CD8-positive, alpha-beta memory T cell (primary cell): ENCODE measurements around the gene WDR54. TPM values are rescaled to one million over a fixed set of nuclear protein-coding genes. Genes with fewer than 3 reads are reported as not detected.
A peak's percentile ranks its signal among the peaks of the same experiment; 100 is the strongest.
"Not testable (repeated sequence)": the region's sequence is repeated elsewhere in the genome, so short reads cannot be mapped to it uniquely, and the experiment has no call there.

ENCODE experiments used
- CTCF ChIA-PET: fragments of 350-600 bp; sonication (Branson Sonifier 250); formaldehyde crosslinking; loops from one replicate; lab custom pipeline; 2021; ENCODE audit warnings: antibody characterized with exemption; lab: Charles Lee
- POLR2A ChIA-PET: fragments of 350-600 bp; sonication (Branson Sonifier 250); formaldehyde crosslinking; loops from one replicate; lab custom pipeline; 2021; ENCODE audit warnings: antibody characterized with exemption; lab: Charles Lee
- DNase-seq, 5 donors: peaks; one replicate each; pipeline versions ENCODE4 v3.0.0 to v3.0.0-alpha.2; 2020 to 2022; ENCODE audit warnings: mixed read lengths in 1 of 5
- H3K27ac ChIP-seq: one replicate; pipeline ENCODE4 v1.7.0; 2013; ENCODE audit warnings: low read depth, mild to moderate bottlenecking, low read length, moderate library complexity
- H3K27me3 ChIP-seq: 2 replicates; pipeline ENCODE4 v1.7.0; 2013; ENCODE audit warnings: low read length, mild to moderate bottlenecking; ENCODE audit not compliant: insufficient read depth, poor library complexity, severe bottlenecking
- H3K36me3 ChIP-seq: 2 replicates; pipeline ENCODE4 v1.7.0; 2013; ENCODE audit warnings: mild to moderate bottlenecking, low read length, moderate library complexity; ENCODE audit not compliant: insufficient read depth
- H3K4me1 ChIP-seq: 2 replicates; pipeline ENCODE4 v1.7.0; 2013; ENCODE audit warnings: mild to moderate bottlenecking, low read length, moderate library complexity; ENCODE audit not compliant: insufficient read depth
- H3K4me3 ChIP-seq: 2 replicates; pipeline ENCODE4 v1.7.0; 2013; ENCODE audit warnings: mild to moderate bottlenecking, low read length
- H3K9me3 ChIP-seq: 2 replicates; pipeline ENCODE4 v1.7.0; 2013; ENCODE audit warnings: mild to moderate bottlenecking, low read length
- H3K27ac Mint-ChIP-seq, 8 donors: one replicate each; pipeline ENCODE4 v1.8.0; 2020 to 2021; ENCODE audit warnings: mixed read lengths in 8 of 8, mild to moderate bottlenecking in 6 of 8, inconsistent platforms in 3 of 8, moderate library complexity in 3 of 8
- H3K27me3 Mint-ChIP-seq, 2 donors: one replicate each; pipeline ENCODE4 v1.8.0; 2020 to 2021; ENCODE audit warnings: mixed read lengths in 2 of 2, mild to moderate bottlenecking in 1 of 2, moderate library complexity in 1 of 2
- H3K36me3 Mint-ChIP-seq, 3 donors: one replicate each; pipeline ENCODE4 v1.8.0; 2020 to 2021; ENCODE audit warnings: mixed read lengths in 3 of 3, inconsistent platforms in 1 of 3, mild to moderate bottlenecking in 1 of 3
- H3K4me1 Mint-ChIP-seq, 3 donors: one replicate each; pipeline ENCODE4 v1.8.0; 2020 to 2021; ENCODE audit warnings: mixed read lengths in 3 of 3, inconsistent platforms in 1 of 3, mild to moderate bottlenecking in 1 of 3
- H3K4me3 Mint-ChIP-seq, 7 donors: one replicate each; pipeline ENCODE4 v1.8.0; 2020 to 2021; ENCODE audit warnings: mixed read lengths in 7 of 7, mild to moderate bottlenecking in 6 of 7, moderate library complexity in 4 of 7, inconsistent platforms in 2 of 7
- H3K9me3 Mint-ChIP-seq, 5 donors: one replicate each; pipeline ENCODE4 v1.8.0; 2020 to 2022; ENCODE audit warnings: mixed read lengths in 5 of 5, mild to moderate bottlenecking in 3 of 5, moderate library complexity in 2 of 5, inconsistent platforms in 1 of 5
- polyA plus RNA-seq: library from polyadenylated mRNA; unstranded; fragments of 300-500 nt; fragmentation: Illumina TruSeq; gene quantifications from one replicate; pipeline ENCODE4 v1.2.3, GENCODE V29; 2021
- total RNA-seq, 2 experiments: library from RNA; stranded (reverse); gene quantifications; one replicate each; pipeline ENCODE4 v1.2.3, GENCODE V29; 2021

Gene WDR54
- total and polyA plus RNA-seq, 3 experiments from 2014 or later, result 55.5 to 86.6 (median 75.5) TPM

GRCh38 chr2:74441170-74441689 lies 19.7 kb downstream of the WDR54 start:
- peaks cover 6 to 20% (median 8%) of the 10 kb centered on the region in 3 donors for H3K4me1 Mint-ChIP-seq
- no peaks in the 10 kb centered on the region for H3K36me3 Mint-ChIP-seq
- Histone ChIP-seq H3K27me3 (peaks cover 26% of the 10 kb centered on the region), H3K4me3 (no peak overlapping the region), H3K4me1 (peaks cover 8% of the 10 kb centered on the region), H3K27ac (no peak overlapping the region), H3K36me3 (no peaks in the 10 kb centered on the region), H3K9me3 (no peaks in the 10 kb centered on the region)
- ChIA-PET CTCF (no interaction called here), POLR2A (interaction anchor here (1.1 kb wide), 1 partner anchor 13 kb away, joined by 4 read pairs; the partner anchor contains the start of gene INO80B)
- H3K4me3 Mint-ChIP-seq, result peak overlapping the region in 5 of 7 donors; percentile 15 to 73 (median 41)
- DNase-seq, result no peak
- peaks cover 27 to 37% of the 10 kb centered on the region in 2 donors for H3K27me3 Mint-ChIP-seq
- H3K27ac Mint-ChIP-seq, result peak overlapping the region in 2 of 8 donors; percentile 52 to 55
- peaks cover 0 to 2% (median 0%) of the 10 kb centered on the region in 5 donors for H3K9me3 Mint-ChIP-seq

GRCh38 chr2:74441690-74442482 lies 20.4 kb downstream of the WDR54 start, which contains the start of gene RTKN:
RTKN (minus strand) TSS chr2:74441937; CDS start chr2:74441816, 121 bp downstream.
- peaks cover 6 to 20% (median 8%) of the 10 kb centered on the region in 3 donors for H3K4me1 Mint-ChIP-seq
- H3K4me1 ChIP-seq, result peaks cover 8% of the 10 kb centered on the region
- no peaks in the 10 kb centered on the region for H3K36me3 Mint-ChIP-seq
- peak within 1 kb of the TSS; percentile 22 for H3K4me3 ChIP-seq
- peaks cover 0 to 2% (median 0%) of the 10 kb centered on the region in 5 donors for H3K9me3 Mint-ChIP-seq
- H3K27ac ChIP-seq, result no peak within 1 kb of the TSS
- H3K9me3 ChIP-seq, result no peaks in the 10 kb centered on the region
- H3K27ac Mint-ChIP-seq, result peak within 1 kb of the TSS in 4 of 8 donors; percentile 48 to 81 (median 66)
- H3K4me3 Mint-ChIP-seq, result peak within 1 kb of the TSS; percentile 48 to 78 (median 66)
- peak in 3 of 5 donors; percentile 24 to 40 (median 33) for DNase-seq
- H3K36me3 ChIP-seq, result no peaks in the 10 kb centered on the region
- H3K27me3 Mint-ChIP-seq, result peaks cover 27 to 37% of the 10 kb centered on the region in 2 donors
- H3K27me3 ChIP-seq, result peaks cover 26% of the 10 kb centered on the region
- ChIA-PET POLR2A (interaction anchor here (0.5 kb wide), 1 partner anchor 263 kb away, joined by 5 read pairs; no protein-coding TSS in a partner anchor), CTCF (no interaction called here)

- CTCF ChIA-PET, H3K36me3 ChIP-seq, H3K9me3 Mint-ChIP-seq, H3K4me1 ChIP-seq, DNase-seq, H3K36me3 Mint-ChIP-seq, H3K27ac ChIP-seq, H3K4me3 ChIP-seq, H3K9me3 ChIP-seq: not testable (repeated sequence)
- H3K4me3 Mint-ChIP-seq, result peak overlapping the region in 6 of 7 donors; percentile 52 to 78 (median 66)
- peaks cover 26% of the 10 kb centered on the region for H3K27me3 ChIP-seq
- peak overlapping the region in 4 of 8 donors; percentile 48 to 81 (median 66) for H3K27ac Mint-ChIP-seq
- H3K4me1 Mint-ChIP-seq, result peaks cover 6 to 20% (median 8%) of the 10 kb centered on the region in 3 donors
- H3K27me3 Mint-ChIP-seq, result peaks cover 27 to 37% of the 10 kb centered on the region in 2 donors
- POLR2A ChIA-PET, result interaction anchor here (0.5 to 0.7 kb wide), 3 partner anchors 19 to 599 kb away, joined by 3 to 5 read pairs (median 3); no protein-coding TSS in a partner anchor
These were observed 21.2 kb downstream of the WDR54 start for GRCh38 chr2:74442483-74443297.

- Mint-ChIP-seq H3K4me3 (no peak overlapping the region), H3K27ac (no peak overlapping the region), H3K9me3 (peaks cover 0 to 2% (median 0%) of the 10 kb centered on the region in 5 donors), H3K36me3 (no peaks in the 10 kb centered on the region), H3K27me3 (peaks cover 21 to 24% of the 10 kb centered on the region in 2 donors), H3K4me1 (peaks cover 6 to 20% (median 8%) of the 10 kb centered on the region in 3 donors)
- peaks cover 8% of the 10 kb centered on the region for H3K4me1 ChIP-seq
- CTCF ChIA-PET, result interaction anchor here (0.9 to 1.5 kb wide), 2 partner anchors 10 to 44 kb away, joined by 3 to 4 read pairs; partner anchors contain the start of gene INO80B
- no peak overlapping the region for H3K27ac ChIP-seq
- peaks cover 26% of the 10 kb centered on the region for H3K27me3 ChIP-seq
- H3K4me3 ChIP-seq, result no peak overlapping the region
- DNase-seq, result no peak
- POLR2A ChIA-PET, result no interaction called here
- H3K9me3 ChIP-seq, result no peaks in the 10 kb centered on the region
- no peaks in the 10 kb centered on the region for H3K36me3 ChIP-seq
These were observed 23.2 kb downstream of the WDR54 start for GRCh38 chr2:74444498-74445318.

GRCh38 chr2:74447230-74447999 lies 25.9 kb downstream of the WDR54 start:
- H3K27ac Mint-ChIP-seq, result no peak overlapping the region
- H3K9me3 Mint-ChIP-seq, result no peaks in the 10 kb centered on the region
- no peak overlapping the region for H3K27ac ChIP-seq
- POLR2A ChIA-PET, result no interaction called here
- peaks cover 14 to 16% of the 10 kb centered on the region in 2 donors for H3K27me3 Mint-ChIP-seq
- H3K9me3 ChIP-seq, result no peaks in the 10 kb centered on the region
- H3K36me3 Mint-ChIP-seq, result no peaks in the 10 kb centered on the region
- DNase-seq, result no peak
- H3K4me1 Mint-ChIP-seq, result peaks cover 3 to 4% (median 4%) of the 10 kb centered on the region in 3 donors
- peaks cover 5% of the 10 kb centered on the region for H3K4me1 ChIP-seq
- H3K4me3 ChIP-seq, result no peak overlapping the region
- CTCF ChIA-PET, result no interaction called here
- H3K4me3 Mint-ChIP-seq, result no peak overlapping the region
- peaks cover 5% of the 10 kb centered on the region for H3K27me3 ChIP-seq
- no peaks in the 10 kb centered on the region for H3K36me3 ChIP-seq

- ChIA-PET POLR2A (no interaction called here), CTCF (interaction anchor here (1.3 kb wide), 1 partner anchor 57 kb away, joined by 4 read pairs; no protein-coding TSS in a partner anchor)
- peak overlapping the region in 2 of 8 donors; percentile 26 to 32 for H3K27ac Mint-ChIP-seq
- DNase-seq, result no peak
- no peaks in the 10 kb centered on the region for H3K9me3 Mint-ChIP-seq
- no peak overlapping the region for H3K27ac ChIP-seq
- no peaks in the 10 kb centered on the region for H3K9me3 ChIP-seq
- no peaks in the 10 kb centered on the region for H3K36me3 ChIP-seq
- peaks cover 12% of the 10 kb centered on the region for H3K4me1 ChIP-seq
- H3K4me1 Mint-ChIP-seq, result peaks cover 13 to 15% (median 15%) of the 10 kb centered on the region in 3 donors
- no peaks in the 10 kb centered on the region for H3K36me3 Mint-ChIP-seq
- H3K4me3 Mint-ChIP-seq, result no peak overlapping the region
- H3K4me3 ChIP-seq, result no peak overlapping the region
- no peaks in the 10 kb centered on the region for H3K27me3 ChIP-seq
- H3K27me3 Mint-ChIP-seq, result peaks cover 8 to 15% of the 10 kb centered on the region in 2 donors
These were observed 27.2 kb downstream of the WDR54 start for GRCh38 chr2:74448771-74449170.
